Daoy (cell line): Measurements from ENCODE around the gene AWAT2. TPM values are rescaled to one million over a fixed set of nuclear protein-coding genes. Genes with fewer than 3 reads are reported as not detected.

ENCODE experiments used
- DNase-seq: peaks from one replicate; pipeline ENCODE4 v3.0.0-alpha.2; 2015; ENCODE audit warnings: low read depth
- total RNA-seq: library from RNA; depleted of rRNA; stranded (reverse); fragments of >200 nt; shearing (Covaris generic); gene quantifications from 2 replicates; pipeline ENCODE4 v1.2.3, GENCODE V29; 2014; rRNA removed

The AWAT2 gene
- total RNA-seq, 1 experiment from 2014 or later, result not detected

- DNase-seq, result no peak
Measured at GRCh38 chrX:69996113-69996468, 53.6 kb downstream of the AWAT2 start.

DNA sequence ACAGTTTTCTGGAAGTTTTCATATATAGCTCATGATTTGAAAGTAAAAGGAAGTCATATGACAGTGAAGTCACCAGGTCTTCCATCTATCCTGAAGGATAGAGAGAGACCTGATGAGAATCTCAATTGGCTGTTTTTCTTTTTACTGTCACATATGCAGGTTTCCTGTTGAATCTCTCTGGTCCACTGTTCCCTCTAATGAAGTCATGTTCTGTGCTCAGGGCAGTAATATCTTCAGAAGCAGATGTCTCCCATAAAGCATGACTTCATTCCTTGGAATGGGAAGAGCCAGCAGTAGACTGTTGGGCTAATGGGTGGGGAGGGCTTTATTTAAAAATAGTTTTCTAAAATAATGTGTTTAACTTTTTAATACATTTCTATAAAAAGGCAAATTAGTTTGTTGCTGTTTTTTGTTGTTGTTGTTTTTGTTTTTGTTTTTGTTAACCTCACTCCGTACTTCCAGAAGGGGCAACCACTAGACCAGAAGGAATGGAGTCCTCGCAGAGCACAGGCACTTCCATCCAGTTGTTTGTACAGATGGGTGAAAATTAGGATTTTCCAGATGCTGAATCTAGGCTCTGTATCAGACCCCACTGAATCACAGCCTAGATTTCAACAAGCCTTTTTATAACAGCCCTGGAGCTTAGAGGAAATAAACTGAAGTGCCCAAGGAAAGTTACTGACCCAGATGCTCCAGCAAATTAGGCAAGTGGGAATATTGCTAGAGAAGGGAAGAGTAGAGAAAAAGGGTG is 54.2 kb downstream of the AWAT2 start:
- DNase-seq, result no peak

DNA sequence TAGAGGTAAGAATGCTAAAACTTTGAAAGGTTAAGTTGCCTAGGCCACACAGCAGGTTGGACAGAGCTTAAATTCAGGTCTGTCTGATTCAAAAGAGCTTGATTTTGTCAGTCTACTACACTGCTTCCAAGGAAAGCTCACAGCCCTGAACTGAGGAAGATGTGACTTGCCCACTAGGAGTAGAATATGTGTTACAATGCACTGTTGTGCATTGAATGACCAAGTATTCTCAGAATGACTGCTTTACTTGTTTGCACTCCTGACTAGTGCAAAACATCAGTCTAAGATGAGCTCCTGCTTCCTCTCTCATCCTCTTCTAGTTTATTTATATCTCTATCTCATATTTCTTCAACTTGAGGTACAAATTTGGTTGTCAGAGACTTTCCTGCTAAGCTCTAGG is 56.2 kb downstream of the AWAT2 start:
- no peak for DNase-seq

DNA sequence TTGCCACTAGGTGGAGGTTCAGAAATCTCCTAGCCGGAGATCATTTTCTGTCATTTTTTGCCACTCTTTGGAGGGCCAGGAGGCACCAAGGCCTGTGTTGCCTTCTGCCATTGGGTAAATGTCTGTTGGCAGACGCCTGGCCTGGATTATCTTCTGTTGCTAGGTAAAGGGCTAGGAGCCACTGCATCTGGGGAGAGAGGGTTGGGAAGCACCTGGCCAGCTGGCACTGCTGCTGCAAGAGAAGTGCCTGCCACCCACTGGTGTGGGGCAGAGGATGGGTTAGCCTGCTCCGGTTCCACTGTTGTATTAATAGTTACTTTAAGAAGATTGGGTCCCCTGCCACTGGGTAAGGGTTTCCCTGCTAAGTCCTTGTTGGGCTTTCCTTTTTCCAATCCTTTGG is 58.1 kb downstream of the AWAT2 start:
- DNase-seq, result no peak

Other genes with a start within 250 kb of the AWAT2 start
- not detected in 2 replicates for gene OTUD6A, start 12.5 kb upstream of the AWAT2 start, total RNA-seq
- 39.5 and 47.1 TPM in 2 replicates for gene IGBP1, start 83.5 kb upstream of the AWAT2 start, total RNA-seq
- gene DGAT2L6, start 127.5 kb upstream of the AWAT2 start, total RNA-seq, result 0.11 TPM in 1 of 2 replicates, not detected in the other
- gene AWAT1, start 184.7 kb upstream of the AWAT2 start, total RNA-seq, result not detected in 2 replicates
- not detected in 2 replicates for gene P2RY4, start 210.3 kb upstream of the AWAT2 start, total RNA-seq
- gene ARR3, start 218.4 kb upstream of the AWAT2 start, total RNA-seq, result not detected in 2 replicates
- gene RAB41, start 232.2 kb upstream of the AWAT2 start, total RNA-seq, result not detected in 2 replicates
- 45.1 and 50.5 TPM in 2 replicates for gene PDZD11, start 240.0 kb upstream of the AWAT2 start, total RNA-seq
- gene KIF4A, start 240.2 kb upstream of the AWAT2 start, total RNA-seq, result 53.5 and 59.6 TPM in 2 replicates